Transverse colon (tissue), 4 donors: ENCODE measurements around the gene ZNF138. TPM values are rescaled to one million over a fixed set of nuclear protein-coding genes. Genes with fewer than 3 reads are reported as not detected.

Experiments
- DNase-seq: peaks from one replicate; pipeline ENCODE4 v3.0.0-alpha.2; 2019
- H3K27ac ChIP-seq, 4 donors: fragments of 200-600 bp; sonication (generic); 2 replicates each; pipeline ENCODE4 v1.5.1; 2016 to 2018; ENCODE audit warnings: inconsistent platforms in 4 of 4
- H3K27me3 ChIP-seq: fragments of 200-600 bp; sonication (generic); 2 replicates; pipeline ENCODE4 v1.5.1; 2017; ENCODE audit warnings: inconsistent platforms
- H3K36me3 ChIP-seq, 4 donors: fragments of 200-600 bp; sonication (generic); 2 replicates each; pipeline ENCODE4 v1.5.1; 2017 to 2019; ENCODE audit warnings: inconsistent platforms in 4 of 4
- H3K4me1 ChIP-seq, 4 donors: fragments of 200-600 bp; sonication (generic); 2 replicates each; pipeline ENCODE4 v1.5.1; 2017 to 2020; ENCODE audit warnings: inconsistent platforms in 4 of 4
- H3K4me3 ChIP-seq, 4 donors: fragments of 200-600 bp; sonication (generic); 1 replicate in 1 of 4; 2 replicates in 3 of 4; pipeline versions ENCODE4 v1.5.1 to v1.6.1; 2017 to 2019; ENCODE audit warnings: inconsistent platforms in 4 of 4
- H3K9me3 ChIP-seq, 2 donors: fragments of 200-600 bp; sonication (generic); 2 replicates each; pipeline ENCODE4 v1.5.1; 2017 to 2019; ENCODE audit warnings: inconsistent platforms in 2 of 2
- EP300 ChIP-seq: sonication (generic); formaldehyde crosslinking; IDR thresholded peaks from one replicate; pipeline ENCODE4 v1.6.1; 2017; ENCODE audit warnings: antibody characterized with exemption, low read depth
- POLR2A ChIP-seq: fragments of 450-650 bp; IDR thresholded peaks from one replicate; pipeline ENCODE4 v1.6.1; 2016; ENCODE audit warnings: antibody characterized with exemption, mild to moderate bottlenecking, moderate library complexity
- POLR2AphosphoS5 ChIP-seq, 3 donors: sonication (generic); formaldehyde crosslinking; IDR thresholded peaks; one replicate each; pipeline ENCODE4 v1.6.1; 2016; ENCODE audit warnings: antibody characterized with exemption in 3 of 3
- WGBS, 2 donors: methylation state at CpG; one replicate each; pipeline ENCODE4 v1.1.5; 2018; ENCODE audit warnings: low coverage in 1 of 2; 5-methylcytosine and 5-hydroxymethylcytosine counted together
- in situ Hi-C, 4 donors: fragments of 200-750 bp; cut with MboI; loops; one replicate each; pipeline versions ENCODE4 v1.15.0 to v1.15.1; 2017; ENCODE audit warnings: low sequenced_read_pairs in 3 of 4, low pct_ligation_motif_present in 1 of 4, low pct_unique_long_range_greater_than_20kb in 1 of 4
- intact Hi-C: fragments of 100-400 bp; cut with DNase I; formaldehyde crosslinking; loops from one replicate; pipeline ENCODE4 v1.15.1; 2023; ENCODE audit warnings: low total_unique reads
- total RNA-seq, 4 donors: library from RNA; depleted of rRNA; stranded (reverse); fragments of >200 nt; gene quantifications; one replicate each; pipeline ENCODE4 v1.1.0, GENCODE V29; 2016
- TF ChIP-seq, protein P1 (sequence below), 5 experiments: fragments of 200-600 bp in 3 of 5; fragments of 450-650 bp in 2 of 5; sonication (generic) in 3 of 5; IDR thresholded peaks; 1 replicate in 2 of 5; 2 replicates in 3 of 5; pipeline ENCODE4 v1.5.1; 2016 to 2017; ENCODE audit warnings: antibody characterized with exemption in 5 of 5, inconsistent platforms in 3 of 5, mild to moderate bottlenecking in 2 of 5, moderate library complexity in 1 of 5

ZNF138 gene
- total RNA-seq, 4 donors from 2014 or later = 4.2 to 17.2 (median 10.9) TPM

DNA sequence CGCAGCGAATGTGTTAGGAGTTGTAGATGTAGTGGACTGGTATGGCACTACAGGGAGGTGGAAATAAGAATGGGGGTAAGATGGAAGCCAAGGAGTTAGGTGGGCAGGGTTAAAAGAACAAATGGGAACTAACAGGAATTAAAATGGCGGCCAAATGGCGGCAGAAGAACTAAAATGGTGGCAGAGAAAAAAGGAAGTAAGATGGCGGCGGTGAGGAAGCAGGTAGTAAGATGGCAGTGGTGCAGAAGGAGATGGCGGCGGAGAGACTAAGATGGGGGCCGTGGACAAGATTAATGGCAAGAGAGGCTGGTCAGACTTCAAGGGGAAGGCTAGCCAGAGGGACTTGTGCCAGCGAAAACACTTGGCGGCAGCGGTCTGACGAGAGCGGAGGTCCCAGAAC, 44.5 kb downstream of the ZNF138 start:
- 76 to 85% methylated on average over 10 to 14 of the region's 14 CpGs for WGBS, 2 donors
- Histone ChIP-seq H3K9me3 (no peaks in the 10 kb centered on the region), H3K27ac (no peak overlapping the region), H3K4me3 (no peak overlapping the region), H3K27me3 (no peaks in the 10 kb centered on the region), H3K36me3 (no peaks in the 10 kb centered on the region), H3K4me1 (no peaks in the 10 kb centered on the region)
- DNase-seq = no peak
- intact Hi-C loops (no loop called here), in situ Hi-C loops (no loop called here)
- no peak for TF ChIP-seq POLR2A
- no peak for TF ChIP-seq POLR2AphosphoS5 (IDR thresholded peaks at IDR 0.05)

DNA sequence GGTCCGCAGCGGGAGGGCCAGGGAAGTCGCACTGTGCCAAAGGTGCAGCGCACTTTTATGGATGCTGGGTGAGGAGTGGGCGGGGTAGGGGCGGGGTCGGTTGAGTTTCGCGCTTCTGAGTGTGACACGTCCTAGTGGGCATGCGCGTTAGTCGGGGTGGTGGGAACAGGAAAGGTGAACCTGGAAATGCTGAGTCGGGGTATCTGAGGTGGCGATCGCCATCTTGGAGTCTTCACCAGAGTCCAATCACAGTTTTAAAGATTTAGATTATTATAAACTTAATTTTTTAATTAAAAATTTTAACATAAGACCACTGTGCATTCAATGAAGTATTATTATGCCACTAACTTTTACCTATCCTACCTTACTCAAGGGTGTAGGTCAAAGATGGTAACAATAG, 45.7 kb downstream of the ZNF138 start:
- no peak for DNase-seq
- H3K27me3 ChIP-seq = no peaks in the 10 kb centered on the region
- in situ Hi-C loops = no loop called here
- no peaks in the 10 kb centered on the region for H3K9me3 ChIP-seq
- no peak overlapping the region for H3K27ac ChIP-seq
- intact Hi-C loops = no loop called here
- 95 to 96% methylated on average over 3 to 16 of the region's 16 CpGs for WGBS, 2 donors
- H3K4me1 ChIP-seq = no peaks in the 10 kb centered on the region
- no peak for TF ChIP-seq EP300
- TF ChIP-seq POLR2A = no peak
- TF ChIP-seq, protein P1, sequence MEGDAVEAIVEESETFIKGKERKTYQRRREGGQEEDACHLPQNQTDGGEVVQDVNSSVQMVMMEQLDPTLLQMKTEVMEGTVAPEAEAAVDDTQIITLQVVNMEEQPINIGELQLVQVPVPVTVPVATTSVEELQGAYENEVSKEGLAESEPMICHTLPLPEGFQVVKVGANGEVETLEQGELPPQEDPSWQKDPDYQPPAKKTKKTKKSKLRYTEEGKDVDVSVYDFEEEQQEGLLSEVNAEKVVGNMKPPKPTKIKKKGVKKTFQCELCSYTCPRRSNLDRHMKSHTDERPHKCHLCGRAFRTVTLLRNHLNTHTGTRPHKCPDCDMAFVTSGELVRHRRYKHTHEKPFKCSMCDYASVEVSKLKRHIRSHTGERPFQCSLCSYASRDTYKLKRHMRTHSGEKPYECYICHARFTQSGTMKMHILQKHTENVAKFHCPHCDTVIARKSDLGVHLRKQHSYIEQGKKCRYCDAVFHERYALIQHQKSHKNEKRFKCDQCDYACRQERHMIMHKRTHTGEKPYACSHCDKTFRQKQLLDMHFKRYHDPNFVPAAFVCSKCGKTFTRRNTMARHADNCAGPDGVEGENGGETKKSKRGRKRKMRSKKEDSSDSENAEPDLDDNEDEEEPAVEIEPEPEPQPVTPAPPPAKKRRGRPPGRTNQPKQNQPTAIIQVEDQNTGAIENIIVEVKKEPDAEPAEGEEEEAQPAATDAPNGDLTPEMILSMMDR (IDR thresholded peaks at IDR 0.05) = no peak
- TF ChIP-seq POLR2AphosphoS5 (IDR thresholded peaks at IDR 0.05) = no peak
- H3K4me3 ChIP-seq = no peak overlapping the region
- no peaks in the 10 kb centered on the region for H3K36me3 ChIP-seq

DNA sequence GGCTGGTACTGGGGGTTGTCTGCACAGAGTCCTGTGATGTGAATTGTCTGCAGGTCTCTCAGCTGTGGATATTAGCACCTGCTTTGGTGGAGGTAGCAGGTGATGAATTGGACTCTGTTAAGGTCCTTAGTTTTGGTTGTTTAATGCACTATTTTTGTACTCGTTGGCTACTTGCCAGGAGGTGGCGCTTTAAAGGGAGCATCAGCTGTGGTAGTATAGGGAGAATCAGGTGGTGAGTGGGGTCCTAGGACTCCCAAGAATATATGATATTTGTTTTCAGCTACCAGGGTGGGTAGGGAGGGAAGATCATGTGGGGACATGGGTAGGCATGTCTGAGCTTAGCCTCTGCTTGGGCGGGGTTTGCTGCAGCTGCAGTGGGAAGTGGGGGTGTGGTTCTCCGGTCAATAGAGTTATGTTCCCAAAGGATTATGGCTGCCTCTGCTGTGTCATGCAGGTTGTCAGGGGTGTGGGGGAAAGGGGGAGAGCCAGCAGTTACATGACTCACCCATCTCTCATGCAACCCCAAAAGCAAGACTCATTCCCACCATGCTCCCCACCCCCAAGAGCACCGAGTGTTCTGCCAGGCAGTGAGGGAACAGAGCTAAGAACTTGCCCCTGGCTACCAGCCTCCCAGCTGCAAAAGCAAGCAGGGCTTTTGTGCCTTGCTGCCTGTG, 55.2 kb downstream of the ZNF138 start:
- H3K4me1 ChIP-seq = no peaks in the 10 kb centered on the region
- H3K27ac ChIP-seq = no peak overlapping the region
- H3K9me3 ChIP-seq = no peaks in the 10 kb centered on the region
- intact Hi-C loops (no loop called here), in situ Hi-C loops (no loop called here)
- H3K4me3 ChIP-seq = no peak overlapping the region
- WGBS, 2 donors = 60 to 63% methylated on average over 2 to 5 of the region's 5 CpGs
- no peaks in the 10 kb centered on the region for H3K27me3 ChIP-seq
- no peaks in the 10 kb centered on the region for H3K36me3 ChIP-seq
- TF ChIP-seq, protein P1 (IDR thresholded peaks at IDR 0.05) = no peak
- TF ChIP-seq POLR2A (no peak), EP300 (no peak), POLR2AphosphoS5 (IDR thresholded peaks at IDR 0.05) (no peak)
- DNase-seq = no peak

DNA sequence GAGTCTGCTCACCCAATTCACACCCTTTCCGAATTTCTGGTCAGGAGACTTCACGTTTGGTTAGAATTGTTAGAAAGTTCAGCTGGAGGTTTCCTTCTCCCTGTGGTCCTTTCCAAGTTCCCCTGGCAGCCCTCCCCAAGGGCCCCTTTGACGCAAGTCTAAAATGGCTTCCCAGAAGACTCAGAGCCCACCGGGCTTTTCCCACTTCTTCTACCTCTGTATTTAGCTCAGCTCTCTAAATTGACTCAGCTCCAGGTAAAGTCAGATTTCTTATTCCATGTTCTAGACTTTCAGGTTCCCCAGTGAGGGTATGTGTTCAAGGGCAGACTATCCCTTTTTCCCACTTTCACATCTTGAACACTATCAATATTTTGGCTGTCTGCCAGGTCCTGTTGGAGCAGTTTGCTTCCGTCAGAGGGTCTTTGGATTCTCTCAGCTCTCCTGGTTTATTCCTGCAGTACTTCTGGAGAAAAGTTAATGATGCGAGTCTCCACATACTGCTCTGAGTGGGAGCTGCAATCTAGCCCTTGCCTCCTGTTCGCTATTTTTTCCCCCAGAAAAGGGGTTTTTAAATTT, 55.8 kb downstream of the ZNF138 start:
- DNase-seq = no peak
- H3K36me3 ChIP-seq = no peaks in the 10 kb centered on the region
- 63 to 84% methylated on average over 3 to 7 of the region's 7 CpGs for WGBS, 2 donors
- no peaks in the 10 kb centered on the region for H3K9me3 ChIP-seq
- intact Hi-C loops (no loop called here), in situ Hi-C loops (no loop called here)
- TF ChIP-seq EP300 (no peak), POLR2A (no peak), POLR2AphosphoS5 (IDR thresholded peaks at IDR 0.05) (no peak)
- TF ChIP-seq, protein P1 (IDR thresholded peaks at IDR 0.05) = no peak
- no peaks in the 10 kb centered on the region for H3K4me1 ChIP-seq
- no peaks in the 10 kb centered on the region for H3K27me3 ChIP-seq
- H3K4me3 ChIP-seq = no peak overlapping the region
- H3K27ac ChIP-seq = no peak overlapping the region

DNA sequence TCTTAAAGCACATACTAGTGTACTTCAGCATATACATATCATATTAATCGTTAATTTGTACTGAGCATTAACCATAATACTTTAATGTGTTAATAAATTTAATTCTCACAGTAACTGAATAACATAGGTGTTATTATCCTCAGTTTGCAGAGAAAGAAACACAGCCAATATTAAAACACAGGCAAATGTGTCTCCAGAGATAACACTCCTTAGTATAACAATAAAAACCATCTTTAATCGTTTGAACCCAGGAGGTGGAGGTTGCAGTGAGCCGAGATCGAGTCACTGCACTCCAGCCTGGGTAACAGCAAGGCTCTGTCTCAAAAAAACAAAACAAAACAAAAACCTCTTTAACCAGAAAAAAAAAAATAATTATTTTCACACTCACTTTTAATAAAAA, 59.5 kb downstream of the ZNF138 start:
- DNase-seq = no peak
- no peaks in the 10 kb centered on the region for H3K9me3 ChIP-seq
- no peaks in the 10 kb centered on the region for H3K4me1 ChIP-seq
- in situ Hi-C loops (no loop called here), intact Hi-C loops (no loop called here)
- H3K27me3 ChIP-seq = no peaks in the 10 kb centered on the region
- no peak overlapping the region for H3K27ac ChIP-seq
- WGBS, 2 donors = 69 to 83% methylated on average over 4 of the region's 4 CpGs
- no peak overlapping the region for H3K4me3 ChIP-seq
- no peak for TF ChIP-seq POLR2A
- no peak for TF ChIP-seq POLR2AphosphoS5 (IDR thresholded peaks at IDR 0.05)
- TF ChIP-seq EP300 = no peak
- TF ChIP-seq, protein P1 (IDR thresholded peaks at IDR 0.05) = no peak
- no peaks in the 10 kb centered on the region for H3K36me3 ChIP-seq
